Measurements from ENCODE around the gene LLGL2.
"Not testable (repeated sequence)": the region's sequence is repeated elsewhere in the genome, so short reads cannot be mapped to it uniquely, and the experiment has no call there.

Gene LLGL2

GRCh38 chr17:75572713-75573539 lies 47.4 kb downstream of the LLGL2 start:
- ATAC-seq = no peak

- no peak for ATAC-seq
These were observed 48.1 kb downstream of the LLGL2 start for GRCh38 chr17:75573540-75573957.

- no peak for ATAC-seq
These were observed 48.5 kb downstream of the LLGL2 start for GRCh38 chr17:75573994-75574393.

GRCh38 chr17:75574404-75575036 lies 49.0 kb downstream of the LLGL2 start:
- no peak for ATAC-seq

- ATAC-seq = no peak
These were observed 49.7 kb downstream of the LLGL2 start for GRCh38 chr17:75575197-75575596.

GRCh38 chr17:75575728-75576127 lies 50.2 kb downstream of the LLGL2 start:
- no peak for ATAC-seq

- ATAC-seq = no peak
These were observed 51.2 kb downstream of the LLGL2 start for GRCh38 chr17:75576661-75577060.

GRCh38 chr17:75581121-75581725 lies 55.7 kb downstream of the LLGL2 start:
- peak; percentile 38 to 44 for ATAC-seq

- not testable (repeated sequence) for ATAC-seq
These were observed 57.7 kb downstream of the LLGL2 start for GRCh38 chr17:75583197-75583596.

GRCh38 chr17:75584849-75585175 lies 59.3 kb downstream of the LLGL2 start:
- ATAC-seq = no peak

- peak; percentile 46 to 57 for ATAC-seq
These were observed 62.4 kb downstream of the LLGL2 start, which contains the start of gene MYO15B for GRCh38 chr17:75587675-75588595. Gene MYO15B (plus strand): TSS chr17:75587800. CDS start chr17:75588058, 258 bp downstream.

- ATAC-seq = peak; percentile 15 to 28
These were observed 63.1 kb downstream of the LLGL2 start for GRCh38 chr17:75588596-75589011.

- ATAC-seq = peak; percentile 87 to 89
These were observed 63.8 kb downstream of the LLGL2 start for GRCh38 chr17:75589012-75589918.

- no peak for ATAC-seq
These were observed 64.4 kb downstream of the LLGL2 start for GRCh38 chr17:75589919-75590303.

GRCh38 chr17:75590314-75590761 lies 64.8 kb downstream of the LLGL2 start:
- no peak for ATAC-seq

- no peak for ATAC-seq
These were observed 65.6 kb downstream of the LLGL2 start for GRCh38 chr17:75590849-75591721.

GRCh38 chr17:75591722-75592302 lies 66.3 kb downstream of the LLGL2 start:
- no peak for ATAC-seq

- ATAC-seq = no peak
These were observed 67.0 kb downstream of the LLGL2 start for GRCh38 chr17:75592348-75593020.

- not testable (repeated sequence) for ATAC-seq
These were observed 67.9 kb downstream of the LLGL2 start for GRCh38 chr17:75593430-75593829.
